HEK293 (cell line): ENCODE measurements around the gene TRMT112.

ENCODE experiments used
- BCL11A ChIP-seq: fragments of 450-650 bp; formaldehyde crosslinking; IDR thresholded peaks from 2 replicates; pipeline ENCODE4 v1.5.1; 2016; ENCODE audit warnings: low read depth, missing biosample characterization, missing genetic modification characterization
- CTCF ChIP-seq: fragments of 450-650 bp; formaldehyde crosslinking; IDR thresholded peaks from 2 replicates; pipeline ENCODE4 v1.5.1; 2016; ENCODE audit warnings: missing biosample characterization, missing genetic modification characterization
- EGR2 ChIP-seq: fragments of 450-650 bp; formaldehyde crosslinking; IDR thresholded peaks from 2 replicates; pipeline ENCODE4 v1.5.1; 2016; ENCODE audit warnings: low read depth, missing biosample characterization, missing genetic modification characterization
- GLIS2 ChIP-seq: fragments of 450-650 bp; formaldehyde crosslinking; IDR thresholded peaks from 2 replicates; pipeline ENCODE4 v1.5.1; 2016; ENCODE audit warnings: missing biosample characterization, missing genetic modification characterization
- IKZF3 ChIP-seq: fragments of 450-650 bp; IDR thresholded peaks from 2 replicates; pipeline ENCODE4 v1.5.0; 2018; ENCODE audit warnings: missing biosample characterization, mild to moderate bottlenecking, missing genetic modification characterization, moderate library complexity
- KLF1 ChIP-seq: fragments of 450-650 bp; formaldehyde crosslinking; IDR thresholded peaks from 2 replicates; pipeline ENCODE4 v1.5.1; 2016; ENCODE audit warnings: missing biosample characterization, missing genetic modification characterization
- KLF10 ChIP-seq: fragments of 450-650 bp; IDR thresholded peaks from 2 replicates; pipeline ENCODE4 v1.5.1; 2018; ENCODE audit warnings: missing biosample characterization, mild to moderate bottlenecking, missing genetic modification characterization
- PRDM1 ChIP-seq: fragments of 450-650 bp; formaldehyde crosslinking; IDR thresholded peaks from 2 replicates; pipeline ENCODE4; 2016; ENCODE audit warnings: missing biosample characterization, missing genetic modification characterization
- REST ChIP-seq: fragments of 450-650 bp; formaldehyde crosslinking; IDR thresholded peaks from 2 replicates; pipeline ENCODE4 v1.5.1; 2016; ENCODE audit warnings: missing biosample characterization, missing genetic modification characterization
- SALL2 ChIP-seq: fragments of 450-650 bp; formaldehyde crosslinking; IDR thresholded peaks from 2 replicates; pipeline ENCODE4 v1.5.0; 2017; ENCODE audit warnings: missing biosample characterization, mild to moderate bottlenecking, missing genetic modification characterization, borderline replicate concordance
- SP3 ChIP-seq: fragments of 450-650 bp; formaldehyde crosslinking; IDR thresholded peaks from 2 replicates; pipeline ENCODE4 v1.5.1; 2016; ENCODE audit warnings: missing biosample characterization, missing genetic modification characterization
- ZBTB48 ChIP-seq: fragments of 450-650 bp; formaldehyde crosslinking; IDR thresholded peaks from 2 replicates; pipeline ENCODE4 v1.5.1; 2016; ENCODE audit warnings: missing biosample characterization, missing genetic modification characterization
- ZBTB6 ChIP-seq: fragments of 450-650 bp; formaldehyde crosslinking; IDR thresholded peaks from 2 replicates; pipeline ENCODE4 v1.5.1; 2017; ENCODE audit warnings: missing biosample characterization, missing genetic modification characterization
- ZBTB8A ChIP-seq: fragments of 450-650 bp; formaldehyde crosslinking; IDR thresholded peaks from 2 replicates; pipeline ENCODE4 v1.5.1; 2016; ENCODE audit warnings: missing biosample characterization, missing genetic modification characterization
- ZEB2 ChIP-seq: fragments of 450-650 bp; formaldehyde crosslinking; IDR thresholded peaks from 2 replicates; pipeline ENCODE4 v1.5.1; 2016; ENCODE audit warnings: missing biosample characterization, missing genetic modification characterization
- ZNF148 ChIP-seq: fragments of 450-650 bp; formaldehyde crosslinking; IDR thresholded peaks from 2 replicates; pipeline ENCODE4 v1.5.0; 2017; ENCODE audit warnings: missing biosample characterization, missing genetic modification characterization, borderline replicate concordance
- ZNF19 ChIP-seq: fragments of 450-650 bp; formaldehyde crosslinking; IDR thresholded peaks from 2 replicates; pipeline ENCODE4; 2016; ENCODE audit warnings: missing biosample characterization, missing genetic modification characterization, low read depth
- ZNF221 ChIP-seq: fragments of 450-650 bp; formaldehyde crosslinking; IDR thresholded peaks from 2 replicates; pipeline ENCODE4 v1.5.1; 2017; ENCODE audit warnings: missing biosample characterization, missing genetic modification characterization, borderline replicate concordance
- ZNF239 ChIP-seq: fragments of 450-650 bp; formaldehyde crosslinking; IDR thresholded peaks from 2 replicates; pipeline ENCODE4 v1.5.1; 2016; ENCODE audit warnings: missing biosample characterization, missing genetic modification characterization
- ZNF366 ChIP-seq: fragments of 450-650 bp; formaldehyde crosslinking; conservative IDR thresholded peaks from 2 replicates; pipeline ENCODE4 v1.5.1; 2016; ENCODE audit warnings: missing biosample characterization, missing genetic modification characterization
- ZNF596 ChIP-seq: fragments of 450-650 bp; IDR thresholded peaks from 2 replicates; pipeline ENCODE4 v1.5.0; 2018; ENCODE audit warnings: missing biosample characterization, mild to moderate bottlenecking, missing genetic modification characterization, moderate library complexity
- ZNF621 ChIP-seq: fragments of 450-650 bp; formaldehyde crosslinking; IDR thresholded peaks from 2 replicates; pipeline ENCODE4 v1.5.1; 2017; ENCODE audit warnings: missing biosample characterization, missing genetic modification characterization
- ZNF654 ChIP-seq: fragments of 450-650 bp; formaldehyde crosslinking; IDR thresholded peaks from 2 replicates; pipeline ENCODE4 v1.5.1; 2016; ENCODE audit warnings: low read depth, missing biosample characterization, missing genetic modification characterization
- ZNF792 ChIP-seq: fragments of 450-650 bp; formaldehyde crosslinking; IDR thresholded peaks from 2 replicates; pipeline ENCODE4 v1.5.1; 2016; ENCODE audit warnings: missing biosample characterization, missing genetic modification characterization
- ZSCAN18 ChIP-seq: fragments of 450-650 bp; formaldehyde crosslinking; IDR thresholded peaks from 2 replicates; pipeline ENCODE4 v1.5.1; 2016; ENCODE audit warnings: missing biosample characterization, missing genetic modification characterization
- ZXDB ChIP-seq: fragments of 450-650 bp; formaldehyde crosslinking; IDR thresholded peaks from 2 replicates; pipeline ENCODE4 v1.5.1; 2016; ENCODE audit warnings: missing biosample characterization, missing genetic modification characterization
- TF ChIP-seq, protein P1 (sequence below): fragments of 450-650 bp; formaldehyde crosslinking; IDR thresholded peaks from 2 replicates; pipeline ENCODE4 v1.5.1; 2016; ENCODE audit warnings: missing biosample characterization, missing genetic modification characterization, low read depth

Gene TRMT112

DNA sequence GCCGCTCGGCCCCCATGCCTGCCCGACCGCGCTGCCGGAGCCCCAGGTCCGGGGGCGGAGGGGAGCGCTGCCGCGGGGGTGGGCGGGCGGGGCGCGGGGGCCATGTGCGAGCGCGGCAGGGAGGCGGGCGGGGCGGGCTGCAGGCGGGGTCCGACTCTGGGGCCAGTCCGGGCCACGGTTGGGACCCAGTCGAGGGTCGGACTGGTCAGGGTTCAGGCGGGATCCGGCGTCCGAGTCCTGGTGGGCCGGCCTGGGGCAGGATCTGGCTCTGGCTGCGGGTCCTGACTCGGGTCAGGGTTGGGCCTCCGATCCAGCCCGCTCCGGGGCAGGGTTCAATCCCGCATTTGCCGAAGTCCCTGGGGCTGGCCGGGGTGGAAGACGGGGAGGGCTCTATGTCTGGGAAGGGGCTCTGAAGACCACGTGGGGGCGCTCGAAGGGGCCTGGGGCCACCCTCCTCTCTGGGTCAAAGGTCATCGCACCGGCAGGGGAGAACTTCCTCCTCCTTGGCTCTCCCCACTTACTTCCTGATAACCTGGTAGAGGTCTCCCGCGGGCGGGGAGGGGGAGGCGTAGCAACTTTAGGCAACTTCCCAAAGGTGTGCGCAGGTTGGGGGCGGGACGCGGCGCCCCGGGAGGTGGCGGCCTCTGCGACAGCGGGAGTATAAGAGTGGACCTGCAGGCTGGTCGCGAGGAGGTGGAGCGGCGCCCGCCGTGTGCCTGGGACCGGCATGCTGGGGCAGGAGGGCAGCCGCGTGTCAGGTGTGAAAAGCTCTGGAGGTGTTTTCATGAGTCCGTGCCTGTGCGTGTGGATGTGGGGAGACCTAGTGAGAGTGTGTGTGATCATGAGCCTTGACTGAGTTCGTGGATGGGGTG, 11.4 kb downstream of the TRMT112 start (continued):
- TF ChIP-seq ZBTB6 (tag by site-specific recombination) (no peak), ZNF19 (no peak), BCL11A (peak; percentile 71), ZNF596 (0 out of 2 replicates have a peak, but pooled peaks have one; percentile 8), ZNF221 (tag by site-specific recombination) (no peak), ZXDB (tag by site-specific recombination) (0 out of 2 replicates have a peak, but pooled peaks have one; percentile 51), ZNF654 (tag by site-specific recombination) (no peak), KLF1 (tag by site-specific recombination) (no peak), GLIS2 (peak; percentile 79), PRDM1 (tag by site-specific recombination) (no peak), ZBTB8A (0 out of 2 replicates have a peak, but pooled peaks have one; percentile 11), CTCF (tag by site-specific recombination) (peak; percentile 64), ZNF621 (no peak), ZBTB48 (tag by site-specific recombination) (peak; percentile 84), ZNF366 (tag by site-specific recombination) (0 out of 2 replicates have a peak, but pooled peaks have one; percentile 9), ZEB2 (tag by site-specific recombination) (no peak; the same call in 1 of the 2 replicates), KLF10 (tag by site-specific recombination) (peak; percentile 10; the same call in 1 of the 2 replicates), SALL2 (tag by site-specific recombination) (no peak), ZNF792 (no peak), ZSCAN18 (tag by site-specific recombination) (no peak), REST (tag by site-specific recombination) (no peak), ZNF239 (no peak), SP3 (tag by site-specific recombination) (peak; percentile 72), IKZF3 (tag by site-specific recombination) (no peak), ZNF148 (tag by site-specific recombination) (no peak), EGR2 (tag by site-specific recombination) (peak; percentile 35; the same call in 1 of the 2 replicates)
- TF ChIP-seq, protein P1, sequence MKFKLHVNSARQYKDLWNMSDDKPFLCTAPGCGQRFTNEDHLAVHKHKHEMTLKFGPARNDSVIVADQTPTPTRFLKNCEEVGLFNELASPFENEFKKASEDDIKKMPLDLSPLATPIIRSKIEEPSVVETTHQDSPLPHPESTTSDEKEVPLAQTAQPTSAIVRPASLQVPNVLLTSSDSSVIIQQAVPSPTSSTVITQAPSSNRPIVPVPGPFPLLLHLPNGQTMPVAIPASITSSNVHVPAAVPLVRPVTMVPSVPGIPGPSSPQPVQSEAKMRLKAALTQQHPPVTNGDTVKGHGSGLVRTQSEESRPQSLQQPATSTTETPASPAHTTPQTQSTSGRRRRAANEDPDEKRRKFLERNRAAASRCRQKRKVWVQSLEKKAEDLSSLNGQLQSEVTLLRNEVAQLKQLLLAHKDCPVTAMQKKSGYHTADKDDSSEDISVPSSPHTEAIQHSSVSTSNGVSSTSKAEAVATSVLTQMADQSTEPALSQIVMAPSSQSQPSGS (tag by site-specific recombination), result no peak
